Adrenal gland (tissue), 12 donors: Measurements from ENCODE around the gene BRINP1. TPM values are rescaled to one million over a fixed set of nuclear protein-coding genes. Genes with fewer than 3 reads are reported as not detected.

Source experiments
- DNase-seq, 7 donors: peaks; one replicate each; pipeline ENCODE4 v3.0.0-alpha.2; 2019 to 2020
- H3K27ac ChIP-seq, 5 donors: fragments of 200-600 bp; sonication (generic) in 4 of 5; 1 replicate in 3 of 5; 2 replicates in 2 of 5; pipeline versions ENCODE4 v1.5.1 to v1.8.0; 2016 to 2020; ENCODE audit warnings: mild to moderate bottlenecking in 1 of 5
- H3K27me3 ChIP-seq: fragments of 200-600 bp; 2 replicates; pipeline ENCODE4 v1.8.0; 2021
- H3K36me3 ChIP-seq, 2 donors: fragments of 200-600 bp; replicated peaks in 1 of 2; 1 replicate in 1 of 2; 2 replicates in 1 of 2; pipeline versions ENCODE4 v1.5.1 to v1.8.0; 2018 to 2022
- H3K4me1 ChIP-seq, 2 donors: fragments of 200-600 bp; replicated peaks in 1 of 2; 1 replicate in 1 of 2; 2 replicates in 1 of 2; pipeline versions ENCODE4 v1.5.1 to v1.8.0; 2018 to 2021
- H3K4me3 ChIP-seq, 4 donors: fragments of 200-600 bp; sonication (generic) in 3 of 4; one replicate each; pipeline ENCODE4 v1.5.1; 2016 to 2018
- H3K9me3 ChIP-seq, 3 donors: fragments of 200-600 bp; sonication (generic) in 1 of 3; replicated peaks in 1 of 3; 1 replicate in 2 of 3; 2 replicates in 1 of 3; pipeline versions ENCODE4 v1.5.1 to v1.8.0; 2016 to 2021
- CTCF ChIP-seq, 6 experiments: fragments of 450-650 bp in 4 of 6; fragments of 200-600 bp in 2 of 6; sonication (generic) in 1 of 6; IDR thresholded peaks; 1 replicate in 5 of 6; 2 replicates in 1 of 6; pipeline versions ENCODE4 v1.5.1 to v1.8.0; 2016 to 2021; ENCODE audit warnings: antibody characterized with exemption in 6 of 6, mild to moderate bottlenecking in 2 of 6, moderate library complexity in 1 of 6
- POLR2A ChIP-seq, 2 donors: fragments of 450-650 bp; IDR thresholded peaks; one replicate each; pipeline ENCODE4 v1.6.1; 2017; ENCODE audit warnings: antibody characterized with exemption in 2 of 2, mild to moderate bottlenecking in 2 of 2, moderate library complexity in 1 of 2
- WGBS, 4 donors: extraction: QIAGEN DNeasy Blood & Tissue Kit in 2 of 4; methylation state at CpG; one replicate each; pipeline versions ENCODE4 v1.1.5 to v1.1.7; 2013 to 2017; 5-methylcytosine and 5-hydroxymethylcytosine counted together
- intact Hi-C, 2 donors: fragments of 100-400 bp; cut with DNase I; formaldehyde crosslinking; loops; one replicate each; pipeline versions ENCODE4 v1.14.1 to v1.15.0; 2022 to 2023
- polyA plus RNA-seq, 3 donors: library from polyadenylated mRNA; stranded (reverse); fragments of 200-250 nt in 2 of 3; fragments of 350-450 nt in 1 of 3; fragmentation: Illumina TruSeq in 1 of 3; extraction: RNeasy Lipid Tissue Mini Kit (QIAGEN cat#74804) in 1 of 3; gene quantifications; one replicate each; pipeline ENCODE4 v1.2.3, GENCODE V29; 2013 to 2014
- total RNA-seq, 9 donors: library from RNA; depleted of rRNA in 4 of 9; stranded (reverse); fragments of >200 nt in 4 of 9; fragments of 120-200 nt in 1 of 9; fragmentation: NEBNext Ultra II Directional in 1 of 9; extraction: Animal tissue kit (Norgen Biotek cat#: 25700) in 1 of 9; gene quantifications; one replicate each; pipeline versions ENCODE4 v1.1.0 to v1.2.4, GENCODE V29; 2013 to 2023
- donor health status: healthy with polysubstance abuse.
- donor health status: Bipolar disorder and iron deficiency.
- donor health status: DM: yes; HTN: yes; CAD: no.
- donor health status: DM: no; HTN: no; CAD: no.
- donor health status: DM: no; HTN: no; CAD: no.
- donor health status: DM: yes; HTN: yes; CAD: no.

The BRINP1 gene
- total and polyA plus RNA-seq, 12 donors, result 0.07 to 6.4 (median 1.2) TPM; not detected in 1

GRCh38 chr9:119197893-119198607 is 171.2 kb downstream of the BRINP1 start:
- Histone ChIP-seq H3K27ac (no peak overlapping the region), H3K9me3 (no peaks in the 10 kb centered on the region), H3K36me3 (no peaks in the 10 kb centered on the region), H3K27me3 (no peaks in the 10 kb centered on the region), H3K4me1 (no peaks in the 10 kb centered on the region), H3K4me3 (no peak overlapping the region)
- intact Hi-C loops, result no loop called here
- WGBS, 4 donors, result 78 to 85% (median 80%) methylated on average over 7 of the region's 7 CpGs
- TF ChIP-seq CTCF (IDR thresholded peaks at IDR 0.05) (no peak), POLR2A (IDR thresholded peaks at IDR 0.05) (no peak)
- no peak for DNase-seq

- 42 to 54% (median 46%) methylated on average over 2 of the region's 2 CpGs for WGBS, 4 donors
- no peaks in the 10 kb centered on the region for H3K4me1 ChIP-seq
- TF ChIP-seq CTCF (IDR thresholded peaks at IDR 0.05) (no peak), POLR2A (IDR thresholded peaks at IDR 0.05) (no peak)
- no peak for DNase-seq
- H3K36me3 ChIP-seq, result no peaks in the 10 kb centered on the region
- H3K4me3 ChIP-seq, result no peak overlapping the region
- intact Hi-C loops, result no loop called here
- no peak overlapping the region for H3K27ac ChIP-seq
- no peaks in the 10 kb centered on the region for H3K9me3 ChIP-seq
- H3K27me3 ChIP-seq, result no peaks in the 10 kb centered on the region
These were observed 173.7 kb downstream of the BRINP1 start for GRCh38 chr9:119195521-119195920.

GRCh38 chr9:119185298-119185697 is 183.9 kb downstream of the BRINP1 start:
- intact Hi-C loops, result no loop called here
- no peak for DNase-seq
- Histone ChIP-seq H3K27me3 (no peaks in the 10 kb centered on the region), H3K4me3 (no peak overlapping the region), H3K9me3 (no peaks in the 10 kb centered on the region), H3K27ac (no peak overlapping the region), H3K36me3 (no peaks in the 10 kb centered on the region), H3K4me1 (peaks cover 0 to 6% of the 10 kb centered on the region in 2 donors)
- 67 to 78% (median 73%) methylated on average over 3 of the region's 3 CpGs for WGBS, 4 donors
- TF ChIP-seq POLR2A (IDR thresholded peaks at IDR 0.05) (no peak), CTCF (IDR thresholded peaks at IDR 0.05) (no peak)

- no peaks in the 10 kb centered on the region for H3K27me3 ChIP-seq
- WGBS, 4 donors, result 72 to 81% (median 75%) methylated on average over 3 of the region's 3 CpGs
- DNase-seq, result no peak
- H3K4me1 ChIP-seq, result peaks cover 0 to 6% of the 10 kb centered on the region in 2 donors
- H3K36me3 ChIP-seq, result no peaks in the 10 kb centered on the region
- H3K9me3 ChIP-seq, result no peaks in the 10 kb centered on the region
- TF ChIP-seq POLR2A (IDR thresholded peaks at IDR 0.05), result no peak
- no peak for TF ChIP-seq CTCF (IDR thresholded peaks at IDR 0.05)
- intact Hi-C loops, result no loop called here
- no peak overlapping the region for H3K4me3 ChIP-seq
- H3K27ac ChIP-seq, result no peak overlapping the region
These were observed 184.8 kb downstream of the BRINP1 start for GRCh38 chr9:119184265-119184936.
